Epithelial cell of prostate (primary cell): ENCODE measurements around the gene IL18.
"Not testable (repeated sequence)": the region's sequence is repeated elsewhere in the genome, so short reads cannot be mapped to it uniquely, and the experiment has no call there.

Experiments used
- DNase-seq: peaks from one replicate; pipeline ENCODE4 v3.0.0-alpha.2; 2011; ENCODE audit warnings: low read depth, low spot score
- H3K27ac ChIP-seq: fragments of 450-650 bp; 2 replicates; pipeline ENCODE4 v1.5.1; 2017; ENCODE audit warnings: mild to moderate bottlenecking

The IL18 gene

GRCh38 chr11:112127056-112127455, 36.8 kb downstream of the IL18 start:
- DNase-seq, result no peak
- no peak overlapping the region for H3K27ac ChIP-seq

GRCh38 chr11:112123129-112123528, 40.8 kb downstream of the IL18 start:
- H3K27ac ChIP-seq, result no peak overlapping the region
- DNase-seq, result no peak

GRCh38 chr11:112121981-112122615, 41.8 kb downstream of the IL18 start:
- no peak overlapping the region for H3K27ac ChIP-seq

GRCh38 chr11:112118176-112118575, 45.7 kb downstream of the IL18 start:
- H3K27ac ChIP-seq, result no peak overlapping the region
- no peak for DNase-seq

More at GRCh38 chr11:112121981-112122615, 41.8 kb downstream of the IL18 start:
- DNase-seq, result no peak

- DNase-seq, result no peak
- no peak overlapping the region for H3K27ac ChIP-seq
Measured at GRCh38 chr11:112115386-112115785, 48.5 kb downstream of the IL18 start.

GRCh38 chr11:112114460-112114859, 49.4 kb downstream of the IL18 start:
- H3K27ac ChIP-seq, result no peak overlapping the region
- DNase-seq, result no peak

GRCh38 chr11:112113539-112114457, 50.1 kb downstream of the IL18 start:
- no peak for DNase-seq
- no peak overlapping the region for H3K27ac ChIP-seq

GRCh38 chr11:112106070-112106469, 57.8 kb downstream of the IL18 start:
- DNase-seq, result no peak
- no peak overlapping the region for H3K27ac ChIP-seq

- no peak for DNase-seq
- H3K27ac ChIP-seq, result no peak overlapping the region
Measured at GRCh38 chr11:112103446-112103845, 60.4 kb downstream of the IL18 start.

GRCh38 chr11:112100462-112100861, 63.4 kb downstream of the IL18 start:
- no peak overlapping the region for H3K27ac ChIP-seq
- no peak for DNase-seq

GRCh38 chr11:112097734-112098528, 66.0 kb downstream of the IL18 start:
- no peak overlapping the region for H3K27ac ChIP-seq
- DNase-seq, result no peak

- DNase-seq, result no peak
- no peak overlapping the region for H3K27ac ChIP-seq
Measured at GRCh38 chr11:112096194-112096593, 67.7 kb downstream of the IL18 start.

- not testable (repeated sequence) for H3K27ac ChIP-seq, DNase-seq
Measured at GRCh38 chr11:112095302-112095701, 68.6 kb downstream of the IL18 start.
